Heart left ventricle (tissue), 16 donors: ENCODE measurements around the gene MYO1H. TPM values are rescaled to one million over a fixed set of nuclear protein-coding genes. Genes with fewer than 3 reads are reported as not detected.
"Not testable (repeated sequence)": the region's sequence is repeated elsewhere in the genome, so short reads cannot be mapped to it uniquely, and the experiment has no call there.

Source experiments
- ATAC-seq, 4 donors: fragments of 200-7000 bp; cut with Tn5 transposase; one replicate each; pipeline ENCODE4 v1.9.1; 2020 to 2022; ENCODE audit warnings: moderate library complexity in 4 of 4, mild to moderate bottlenecking in 3 of 4, moderate number of reproducible peaks in 1 of 4
- DNase-seq, 5 donors: peaks; one replicate each; pipeline ENCODE4 v3.0.0-alpha.2; 2020
- H3K27ac ChIP-seq, 12 donors: fragments of 200-600 bp; sonication (generic) in 4 of 12; one replicate each; pipeline versions ENCODE4 v1.5.0 to v1.8.0; 2016 to 2022; ENCODE audit warnings: mild to moderate bottlenecking in 2 of 12
- H3K27me3 ChIP-seq, 9 donors: fragments of 200-600 bp; sonication (generic) in 2 of 9; one replicate each; pipeline versions ENCODE4 v1.5.1 to v1.8.0; 2016 to 2022; ENCODE audit warnings: mild to moderate bottlenecking in 3 of 9
- H3K36me3 ChIP-seq, 9 donors: fragments of 200-600 bp; sonication (generic) in 2 of 9; one replicate each; pipeline versions ENCODE4 v1.5.0 to v1.8.0; 2018 to 2022; ENCODE audit warnings: mild to moderate bottlenecking in 2 of 9
- H3K4me1 ChIP-seq, 12 donors: fragments of 200-600 bp; sonication (generic) in 4 of 12; one replicate each; pipeline versions ENCODE4 v1.5.0 to v1.8.0; 2016 to 2022; ENCODE audit warnings: mild to moderate bottlenecking in 3 of 12
- H3K4me3 ChIP-seq, 12 donors: fragments of 200-600 bp; sonication (generic) in 4 of 12; one replicate each; pipeline versions ENCODE4 v1.5.0 to v1.8.0; 2017 to 2022; ENCODE audit warnings: mild to moderate bottlenecking in 9 of 12, moderate library complexity in 4 of 12
- H3K9me3 ChIP-seq, 12 donors: fragments of 200-600 bp; sonication (generic) in 4 of 12; one replicate each; pipeline versions ENCODE4 v1.5.0 to v1.8.0; 2016 to 2022; ENCODE audit warnings: mild to moderate bottlenecking in 1 of 12
- CTCF ChIP-seq, 12 donors: fragments of 200-600 bp; sonication (generic) in 4 of 12; IDR thresholded peaks; one replicate each; pipeline versions ENCODE4 v1.5.0 to v1.8.0; 2018 to 2022; ENCODE audit warnings: antibody characterized with exemption in 12 of 12, mild to moderate bottlenecking in 5 of 12
- POLR2A ChIP-seq, 2 donors: fragments of 450-650 bp; IDR thresholded peaks; one replicate each; pipeline ENCODE4 v1.6.1; 2017; ENCODE audit warnings: antibody characterized with exemption in 2 of 2, mild to moderate bottlenecking in 2 of 2, moderate library complexity in 2 of 2
- WGBS, 4 donors: extraction: QIAGEN DNeasy Blood & Tissue Kit in 2 of 4; methylation state at CpG; one replicate each; pipeline versions ENCODE4 v1.1.5 to v1.1.7; 2013 to 2018; 5-methylcytosine and 5-hydroxymethylcytosine counted together
- intact Hi-C, 10 donors: fragments of 100-400 bp; cut with DNase I; formaldehyde crosslinking; loops; one replicate each; pipeline versions ENCODE4 v1.11.1 to v1.14.2; 2022
- polyA plus RNA-seq, 2 donors: library from polyadenylated mRNA; stranded (reverse); fragments of 200-250 nt; gene quantifications; one replicate each; pipeline ENCODE4 v1.2.3, GENCODE V29; 2013
- total RNA-seq, 9 donors: library from RNA; depleted of rRNA in 2 of 9; stranded (reverse); fragments of >200 nt in 2 of 9; fragmentation: NEBNext Ultra II Directional in 3 of 9; extraction: Animal tissue kit (Norgen Biotek cat#: 25700) in 3 of 9; gene quantifications; one replicate each; pipeline versions ENCODE4 v1.1.0 to v1.2.4, GENCODE V29; 2016 to 2023
- donor health status: ischemic (EF 13 %, LVEDD 7.1; RV severe dilation, severe dysfunction).
- donor health status: healthy with polysubstance abuse.
- donor health status: DM: no; HTN: yes; CAD: no.
- donor health status: DM: no; HTN: no; CAD: no.
- donor health status: ischemic (EF 25% LVEDD 6.9; RV normal size, moderate dysfunction).
- donor health status: ischemic (EF 25% LVEDD 5.7; RV mildly dilated, moderate dysfunction).
- donor health status: healthy.
- donor health status: DM: yes; HTN: yes; CAD: no.
- donor health status: ischemic (EF 35%, LVEDD 5.7; RV mildly dilated, moderate dysfunction).
- donor health status: nonischemic (EF 11% LVEDD 7.7; RV severe dilation, severe dysfunction).
- donor health status: DM: yes; HTN: yes; CAD: no.
- donor health status: PGD.
- donor health status: ischemic (EF 29% LVEDD 5.4; RV normal size, mild dysfunction).
- donor health status: nonischemic (EF 23%, LVEDD 6.1; RV moderate dilation, normal function).

The MYO1H gene
- total and polyA plus RNA-seq, 11 donors: 0.04 to 1.00 (median 0.22) TPM; not detected in 3

GRCh38 chr12:109421355-109422087, 73.8 kb downstream of the MYO1H start:
- Histone ChIP-seq H3K27ac (no peak overlapping the region), H3K4me1 (no peaks in the 10 kb centered on the region), H3K4me3 (no peak overlapping the region), H3K9me3 (no peaks in the 10 kb centered on the region), H3K27me3 (peaks cover 0 to 16% (median 0%) of the 10 kb centered on the region in 9 donors), H3K36me3 (no peaks in the 10 kb centered on the region)
- no peak for DNase-seq
- ATAC-seq: no peak
- WGBS, 4 donors: 64 to 80% (median 74%) methylated on average over 6 to 8 of the region's 8 CpGs
- intact Hi-C loops: loop anchor here in 3 of 10 donors (10.0 kb wide), 2 partner anchors 173 to 353 kb away; no protein-coding TSS in a partner anchor
- no peak for TF ChIP-seq POLR2A (IDR thresholded peaks at IDR 0.05)
- no peak for TF ChIP-seq CTCF (IDR thresholded peaks at IDR 0.05)

GRCh38 chr12:109422251-109422650, 74.6 kb downstream of the MYO1H start:
- H3K9me3 ChIP-seq: no peaks in the 10 kb centered on the region
- intact Hi-C loops: loop anchor here in 3 of 10 donors (10.0 kb wide), 2 partner anchors 173 to 353 kb away; no protein-coding TSS in a partner anchor

GRCh38 chr12:109423392-109423791, 75.7 kb downstream of the MYO1H start:
- 89 to 92% (median 90%) methylated on average over 9 of the region's 9 CpGs for WGBS, 4 donors
- Histone ChIP-seq H3K4me3 (no peak overlapping the region), H3K4me1 (no peaks in the 10 kb centered on the region), H3K27ac (no peak overlapping the region), H3K9me3 (no peaks in the 10 kb centered on the region), H3K36me3 (no peaks in the 10 kb centered on the region), H3K27me3 (peaks cover 0 to 16% (median 0%) of the 10 kb centered on the region in 9 donors)
- no peak for ATAC-seq
- DNase-seq: no peak
- intact Hi-C loops: loop anchor here in 3 of 10 donors (10.0 kb wide), 2 partner anchors 171 to 351 kb away; no protein-coding TSS in a partner anchor
- TF ChIP-seq CTCF (IDR thresholded peaks at IDR 0.05): no peak
- no peak for TF ChIP-seq POLR2A (IDR thresholded peaks at IDR 0.05)

More at GRCh38 chr12:109422251-109422650, 74.6 kb downstream of the MYO1H start:
- Histone ChIP-seq H3K27me3 (peaks cover 0 to 16% (median 0%) of the 10 kb centered on the region in 9 donors), H3K4me3 (no peak overlapping the region), H3K36me3 (no peaks in the 10 kb centered on the region), H3K4me1 (no peaks in the 10 kb centered on the region), H3K27ac (no peak overlapping the region)
- TF ChIP-seq POLR2A (IDR thresholded peaks at IDR 0.05) (no peak), CTCF (IDR thresholded peaks at IDR 0.05) (no peak)
- WGBS, 4 donors: 43 to 54% (median 47%) methylated on average over 10 of the region's 10 CpGs
- no peak for DNase-seq
- ATAC-seq: no peak

- H3K36me3 ChIP-seq: no peaks in the 10 kb centered on the region
- intact Hi-C loops: loop anchor here in 9 of 10 donors (2.0 to 10.0 kb wide), 9 partner anchors 49 to 454 kb away; partner anchors contain the start of genes KCTD10 (in 2 of the 9), UBE3B (in 2 of the 9), GLTP (in 1 of the 9) and MMAB (in 1 of the 9)
- DNase-seq: peak; percentile 75 to 90 (median 80)
- ATAC-seq: peak; percentile 73 to 92 (median 91)
- H3K27ac ChIP-seq: no peak overlapping the region
- H3K4me1 ChIP-seq: peaks cover 0 to 8% (median 6%) of the 10 kb centered on the region in 12 donors
- TF ChIP-seq POLR2A (IDR thresholded peaks at IDR 0.05) (no peak), CTCF (IDR thresholded peaks at IDR 0.05) (peak; percentile 97 to 99 (median 99))
- no peaks in the 10 kb centered on the region for H3K9me3 ChIP-seq
- WGBS, 4 donors: 20 to 24% (median 22%) methylated on average over 8 of the region's 8 CpGs
- peaks cover 0 to 4% (median 0%) of the 10 kb centered on the region in 9 donors for H3K27me3 ChIP-seq
- H3K4me3 ChIP-seq: no peak overlapping the region
Observed at GRCh38 chr12:109428037-109428629, 80.4 kb downstream of the MYO1H start.

GRCh38 chr12:109428804-109429203, 81.1 kb downstream of the MYO1H start:
- intact Hi-C loops: loop anchor here in 9 of 10 donors (2.0 to 10.0 kb wide), 9 partner anchors 48 to 453 kb away; partner anchors contain the start of genes KCTD10 (in 2 of the 9), UBE3B (in 2 of the 9), GLTP (in 1 of the 9) and MMAB (in 1 of the 9)
- not testable (repeated sequence) for DNase-seq

More at GRCh38 chr12:109428804-109429203, 81.1 kb downstream of the MYO1H start:
- not testable (repeated sequence) for H3K27me3 ChIP-seq, H3K4me3 ChIP-seq, H3K27ac ChIP-seq, H3K36me3 ChIP-seq, H3K9me3 ChIP-seq, ATAC-seq
- 72 to 93% (median 91%) methylated on average over 3 of the region's 3 CpGs for WGBS, 4 donors
- H3K4me1 ChIP-seq: peaks cover 0 to 14% (median 10%) of the 10 kb centered on the region in 12 donors
